HG03103 (cell line): Measurements from ENCODE around the gene ENTPD6.
"Not testable (repeated sequence)": the region's sequence is repeated elsewhere in the genome, so short reads cannot be mapped to it uniquely, and the experiment has no call there.

ENCODE experiments used
- ATAC-seq: cut with Tn5 transposase; IDR thresholded peaks from one replicate; pipeline ENCODE4 v1.9.1; 2021; ENCODE audit warnings: low read depth; ENCODE audit not compliant: unreplicated experiment

The ENTPD6 gene

GRCh38 chr20:25221592-25222460, 26.3 kb downstream of the ENTPD6 start:
- no peak for ATAC-seq

DNA sequence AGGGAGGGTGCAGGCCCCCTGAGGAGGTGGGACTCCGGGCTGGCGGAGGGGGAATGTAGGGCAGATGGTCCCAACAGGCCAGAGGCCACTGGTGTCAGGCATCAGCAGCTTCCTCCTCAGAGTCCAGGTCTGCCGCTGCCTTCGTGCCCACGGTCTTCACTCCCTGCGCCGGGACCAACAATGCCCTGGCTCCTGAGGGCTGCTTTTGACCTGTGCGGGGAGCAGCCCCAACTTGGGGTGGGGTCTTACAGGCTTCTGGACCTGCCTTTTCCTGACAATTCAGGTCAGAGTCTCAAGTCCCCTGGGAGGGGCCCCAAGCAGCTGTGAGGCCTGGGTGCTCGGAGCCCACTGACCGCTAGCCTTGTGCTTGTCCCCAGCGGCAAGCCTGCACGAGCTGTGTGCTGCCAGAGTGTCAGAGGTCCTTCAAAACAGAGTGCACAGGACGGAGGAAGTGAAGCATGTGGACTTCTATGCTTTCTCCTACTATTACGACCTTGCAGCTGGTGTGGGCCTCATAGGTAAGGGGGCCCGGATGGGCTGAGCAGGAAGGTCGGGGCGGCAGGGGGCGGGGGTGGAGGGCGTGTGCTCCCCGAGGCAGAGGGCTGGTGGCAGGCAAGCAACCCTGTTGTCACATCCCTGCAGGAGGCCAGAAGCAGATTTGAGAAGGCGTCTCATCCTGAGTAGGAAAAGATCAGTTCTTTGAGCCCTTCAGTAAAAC, 27.1 kb downstream of the ENTPD6 start:
- ATAC-seq = no peak

DNA sequence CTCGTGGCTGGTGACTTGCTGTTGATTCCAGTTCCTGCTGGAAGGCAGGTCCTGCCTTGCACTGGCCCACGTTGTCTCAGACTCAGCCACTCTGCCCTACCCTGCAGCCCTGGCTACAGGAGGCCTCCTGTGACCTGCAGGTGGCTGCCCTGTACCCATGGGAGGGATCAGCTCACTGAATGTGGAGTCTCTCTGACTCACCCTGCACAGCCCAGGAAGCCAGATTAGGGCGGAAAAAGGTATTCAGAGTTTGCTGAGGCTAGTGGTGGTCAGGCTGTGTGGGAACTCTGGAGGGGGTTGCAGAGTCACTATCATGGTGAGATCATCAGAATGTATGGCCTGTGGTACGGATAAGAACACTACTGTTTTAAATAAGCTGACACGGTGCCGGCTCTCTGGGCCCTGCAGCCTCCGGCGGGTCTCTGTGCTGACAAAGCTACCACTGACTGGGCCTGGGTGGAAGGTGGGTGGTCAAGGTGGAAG, 27.7 kb downstream of the ENTPD6 start:
- ATAC-seq = no peak

GRCh38 chr20:25223765-25224720, 28.5 kb downstream of the ENTPD6 start:
- ATAC-seq = no peak

DNA sequence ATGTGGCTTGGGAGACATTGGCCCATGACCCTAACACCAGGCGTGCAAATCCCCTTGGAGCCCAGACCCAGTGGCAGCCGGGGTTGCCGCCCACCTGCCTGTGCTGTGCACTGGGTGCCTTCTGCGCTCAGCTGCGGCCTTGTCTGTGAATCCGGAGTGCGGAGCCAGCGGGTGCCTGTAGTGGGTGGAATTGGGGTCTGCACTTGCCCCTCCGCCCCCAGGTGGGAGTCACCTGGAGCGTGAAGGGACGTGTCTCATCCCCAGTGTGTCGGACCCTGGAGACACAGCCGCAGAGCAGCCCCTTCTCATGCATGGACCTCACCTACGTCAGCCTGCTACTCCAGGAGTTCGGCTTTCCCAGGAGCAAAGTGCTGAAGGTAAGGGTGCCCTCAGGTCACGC, 29.4 kb downstream of the ENTPD6 start:
- no peak for ATAC-seq

- ATAC-seq = no peak
Observed at GRCh38 chr20:25225642-25226432, 30.3 kb downstream of the ENTPD6 start.

GRCh38 chr20:25226433-25227316, 31.2 kb downstream of the ENTPD6 start:
- no peak for ATAC-seq

- no peak for ATAC-seq
Observed at GRCh38 chr20:25227317-25227831, 31.9 kb downstream of the ENTPD6 start.

DNA sequence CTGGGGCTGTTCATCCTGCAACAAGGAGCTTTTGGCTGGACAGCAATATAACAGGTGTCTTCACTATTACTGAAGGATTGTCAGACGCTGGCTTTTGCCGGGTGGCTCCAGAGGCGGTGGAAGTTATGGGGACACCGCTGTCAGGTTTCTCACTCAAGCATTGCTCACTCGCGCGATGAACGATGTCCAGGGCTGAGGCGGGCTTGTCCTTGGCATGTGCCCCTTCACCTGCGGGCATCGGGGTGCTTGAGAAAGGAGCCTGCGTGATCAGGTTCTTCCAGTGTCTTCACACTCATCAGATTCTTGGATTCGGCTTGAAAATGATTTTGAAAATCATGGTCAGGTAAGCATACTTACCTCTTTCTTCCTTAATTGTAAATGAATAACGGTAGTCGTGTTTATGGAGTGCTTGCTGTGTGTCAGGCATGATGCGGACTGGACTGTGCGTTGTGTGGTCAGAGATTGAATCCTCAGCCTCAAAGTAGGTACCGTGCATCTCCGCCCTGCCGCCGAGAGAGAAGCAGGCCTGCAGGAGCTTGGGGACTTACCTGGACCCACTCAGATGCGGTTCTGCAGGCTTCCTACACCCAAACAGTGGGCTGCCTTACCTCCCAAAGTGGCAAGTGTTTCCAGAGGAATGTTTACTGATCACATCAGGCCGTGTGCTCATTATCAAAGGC, 34.1 kb downstream of the ENTPD6 start:
- ATAC-seq = no peak

GRCh38 chr20:25230166-25230831, 34.8 kb downstream of the ENTPD6 start:
- no peak for ATAC-seq

- no peak for ATAC-seq
Observed at GRCh38 chr20:25233016-25233772, 37.7 kb downstream of the ENTPD6 start.

DNA sequence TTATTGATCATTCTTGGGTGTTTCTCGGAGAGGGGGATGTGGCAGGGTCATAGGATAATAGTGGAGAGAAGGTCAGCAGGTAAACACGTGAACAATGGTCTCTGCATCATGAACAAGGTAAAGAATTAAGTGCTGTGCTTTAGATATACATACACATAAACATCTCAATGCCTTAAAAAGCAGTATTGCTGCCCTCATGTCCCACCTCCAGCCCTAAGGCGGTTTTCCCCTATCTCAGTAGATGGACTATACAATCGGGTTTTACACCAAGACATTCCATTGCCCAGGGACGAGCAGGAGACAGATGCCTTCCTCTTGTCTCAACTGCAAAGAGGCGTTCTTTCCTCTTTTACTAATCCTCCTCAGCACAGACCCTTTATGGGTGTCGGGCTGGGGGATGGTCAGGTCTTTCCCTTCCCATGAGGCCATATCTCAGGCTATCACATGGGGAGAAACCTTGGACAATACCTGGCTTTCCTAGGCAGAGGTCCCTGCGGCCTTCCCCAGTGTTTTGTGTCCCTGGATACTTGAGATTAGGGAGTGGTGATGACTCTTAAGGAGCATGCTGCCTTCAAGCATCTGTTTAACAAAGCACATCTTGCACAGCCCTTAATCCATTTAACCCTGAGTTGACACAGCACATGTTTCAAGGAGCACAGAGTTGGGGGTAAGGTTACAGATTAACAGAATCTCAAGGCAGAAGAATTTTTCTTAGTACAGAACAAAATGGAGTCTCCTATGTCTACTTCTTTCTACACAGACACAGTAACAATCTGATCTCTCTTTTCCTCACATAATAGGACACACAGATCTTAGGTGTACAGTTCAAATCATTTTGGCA, 38.7 kb downstream of the ENTPD6 start:
- ATAC-seq = not testable (repeated sequence)

DNA sequence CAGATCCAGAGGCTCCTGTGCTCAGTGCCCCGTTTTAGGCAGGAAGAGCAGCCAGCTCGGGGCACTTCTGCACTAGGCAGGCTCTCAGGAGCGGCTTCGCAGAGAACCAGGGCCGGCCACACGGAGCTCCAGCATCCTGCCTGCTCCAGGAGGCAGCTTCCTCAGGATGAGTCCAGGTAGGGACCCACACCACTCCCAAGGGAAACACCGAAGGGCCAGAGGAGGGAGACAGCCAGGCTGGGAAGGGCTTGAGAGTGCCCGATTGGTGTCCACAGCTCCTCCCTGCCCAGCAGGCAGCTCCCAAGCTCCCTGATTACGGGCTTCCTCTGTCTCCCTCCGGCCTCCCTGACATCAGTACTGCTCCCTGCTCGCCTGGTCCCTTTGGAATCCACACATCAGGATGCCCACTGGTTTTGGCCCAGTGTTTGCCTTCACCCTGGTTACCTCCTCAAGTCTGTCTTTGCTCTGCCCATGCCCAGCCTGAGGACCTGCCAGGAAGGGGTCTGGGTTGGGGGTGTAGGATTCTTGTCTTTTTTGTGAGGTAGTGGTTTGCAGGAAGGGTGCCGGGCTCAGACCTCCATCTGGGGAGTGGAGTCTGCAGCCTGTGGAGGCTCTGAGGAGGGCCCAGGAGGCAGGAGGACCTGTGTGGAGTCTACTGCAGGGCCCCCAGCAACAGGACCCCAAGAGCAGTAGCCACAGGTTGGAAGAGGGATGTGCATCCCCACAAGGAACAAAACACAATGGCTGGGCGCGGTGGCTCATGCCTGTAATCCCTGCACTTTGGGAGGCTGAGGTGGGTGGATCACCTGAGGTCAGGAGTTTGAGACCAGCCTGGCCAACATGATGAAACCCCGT, 41.2 kb downstream of the ENTPD6 start:
- no peak for ATAC-seq

DNA sequence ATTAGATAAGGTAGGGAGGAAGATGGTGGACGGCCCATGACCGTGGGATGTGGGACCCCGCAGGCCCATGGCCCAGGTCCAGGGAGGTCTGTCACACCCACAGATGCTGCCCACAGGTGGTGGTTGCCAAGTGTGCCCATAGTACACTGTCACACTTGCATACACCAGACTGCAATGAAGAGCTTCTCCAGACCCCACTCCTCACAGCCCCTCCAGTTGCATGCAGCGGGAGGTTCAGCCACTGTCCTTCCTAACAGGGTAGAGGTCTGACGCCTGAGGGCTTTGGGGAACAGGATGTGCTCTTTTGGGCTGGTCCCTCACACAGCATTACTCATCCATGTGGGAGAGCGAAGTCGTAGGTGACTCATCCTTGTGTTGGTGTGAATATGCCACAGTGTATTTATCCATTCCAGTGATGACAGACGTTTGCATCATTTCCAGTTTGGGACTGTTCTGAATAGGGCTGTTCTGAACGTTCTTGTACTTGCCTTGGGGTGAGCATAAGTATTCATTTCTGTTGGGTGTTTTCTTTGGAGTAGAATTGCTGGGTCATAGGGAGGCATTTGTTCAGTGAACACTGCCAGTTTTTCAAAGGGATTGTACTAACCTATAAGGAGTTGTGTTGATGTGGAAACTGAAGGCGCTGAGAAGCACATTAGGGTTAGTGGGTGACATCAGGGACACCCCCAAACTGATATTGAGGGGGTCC, 42.3 kb downstream of the ENTPD6 start:
- no peak for ATAC-seq
